Adrenal gland (tissue), 12 donors: Measurements from ENCODE around the gene SCAI. TPM values are rescaled to one million over a fixed set of nuclear protein-coding genes. Genes with fewer than 3 reads are reported as not detected.

Experiments
- DNase-seq, 7 donors: peaks; one replicate each; pipeline ENCODE4 v3.0.0-alpha.2; 2019 to 2020
- H3K27ac ChIP-seq, 5 donors: fragments of 200-600 bp; sonication (generic) in 4 of 5; 1 replicate in 3 of 5; 2 replicates in 2 of 5; pipeline versions ENCODE4 v1.5.1 to v1.8.0; 2016 to 2020; ENCODE audit warnings: mild to moderate bottlenecking in 1 of 5
- H3K27me3 ChIP-seq: fragments of 200-600 bp; 2 replicates; pipeline ENCODE4 v1.8.0; 2021
- H3K36me3 ChIP-seq, 2 donors: fragments of 200-600 bp; replicated peaks in 1 of 2; 1 replicate in 1 of 2; 2 replicates in 1 of 2; pipeline versions ENCODE4 v1.5.1 to v1.8.0; 2018 to 2022
- H3K4me1 ChIP-seq, 2 donors: fragments of 200-600 bp; replicated peaks in 1 of 2; 1 replicate in 1 of 2; 2 replicates in 1 of 2; pipeline versions ENCODE4 v1.5.1 to v1.8.0; 2018 to 2021
- H3K4me3 ChIP-seq, 4 donors: fragments of 200-600 bp; sonication (generic) in 3 of 4; one replicate each; pipeline ENCODE4 v1.5.1; 2016 to 2018
- H3K9me3 ChIP-seq, 3 donors: fragments of 200-600 bp; sonication (generic) in 1 of 3; replicated peaks in 1 of 3; 1 replicate in 2 of 3; 2 replicates in 1 of 3; pipeline versions ENCODE4 v1.5.1 to v1.8.0; 2016 to 2021
- CTCF ChIP-seq, 6 experiments: fragments of 450-650 bp in 4 of 6; fragments of 200-600 bp in 2 of 6; sonication (generic) in 1 of 6; IDR thresholded peaks; 1 replicate in 5 of 6; 2 replicates in 1 of 6; pipeline versions ENCODE4 v1.5.1 to v1.8.0; 2016 to 2021; ENCODE audit warnings: antibody characterized with exemption in 6 of 6, mild to moderate bottlenecking in 2 of 6, moderate library complexity in 1 of 6
- POLR2A ChIP-seq, 2 donors: fragments of 450-650 bp; IDR thresholded peaks; one replicate each; pipeline ENCODE4 v1.6.1; 2017; ENCODE audit warnings: antibody characterized with exemption in 2 of 2, mild to moderate bottlenecking in 2 of 2, moderate library complexity in 1 of 2
- WGBS, 4 donors: extraction: QIAGEN DNeasy Blood & Tissue Kit in 2 of 4; methylation state at CpG; one replicate each; pipeline versions ENCODE4 v1.1.5 to v1.1.7; 2013 to 2017; 5-methylcytosine and 5-hydroxymethylcytosine counted together
- intact Hi-C, 2 donors: fragments of 100-400 bp; cut with DNase I; formaldehyde crosslinking; loops; one replicate each; pipeline versions ENCODE4 v1.14.1 to v1.15.0; 2022 to 2023
- polyA plus RNA-seq, 3 donors: library from polyadenylated mRNA; stranded (reverse); fragments of 200-250 nt in 2 of 3; fragments of 350-450 nt in 1 of 3; fragmentation: Illumina TruSeq in 1 of 3; extraction: RNeasy Lipid Tissue Mini Kit (QIAGEN cat#74804) in 1 of 3; gene quantifications; one replicate each; pipeline ENCODE4 v1.2.3, GENCODE V29; 2013 to 2014
- total RNA-seq, 9 donors: library from RNA; depleted of rRNA in 4 of 9; stranded (reverse); fragments of >200 nt in 4 of 9; fragments of 120-200 nt in 1 of 9; fragmentation: NEBNext Ultra II Directional in 1 of 9; extraction: Animal tissue kit (Norgen Biotek cat#: 25700) in 1 of 9; gene quantifications; one replicate each; pipeline versions ENCODE4 v1.1.0 to v1.2.4, GENCODE V29; 2013 to 2023
- donor health status: healthy with polysubstance abuse.
- donor health status: Bipolar disorder and iron deficiency.
- donor health status: DM: yes; HTN: yes; CAD: no.
- donor health status: DM: no; HTN: no; CAD: no.
- donor health status: DM: no; HTN: no; CAD: no.
- donor health status: DM: yes; HTN: yes; CAD: no.

Gene SCAI
- total and polyA plus RNA-seq, 12 donors, result 1.4 to 19.6 (median 9.2) TPM

DNA sequence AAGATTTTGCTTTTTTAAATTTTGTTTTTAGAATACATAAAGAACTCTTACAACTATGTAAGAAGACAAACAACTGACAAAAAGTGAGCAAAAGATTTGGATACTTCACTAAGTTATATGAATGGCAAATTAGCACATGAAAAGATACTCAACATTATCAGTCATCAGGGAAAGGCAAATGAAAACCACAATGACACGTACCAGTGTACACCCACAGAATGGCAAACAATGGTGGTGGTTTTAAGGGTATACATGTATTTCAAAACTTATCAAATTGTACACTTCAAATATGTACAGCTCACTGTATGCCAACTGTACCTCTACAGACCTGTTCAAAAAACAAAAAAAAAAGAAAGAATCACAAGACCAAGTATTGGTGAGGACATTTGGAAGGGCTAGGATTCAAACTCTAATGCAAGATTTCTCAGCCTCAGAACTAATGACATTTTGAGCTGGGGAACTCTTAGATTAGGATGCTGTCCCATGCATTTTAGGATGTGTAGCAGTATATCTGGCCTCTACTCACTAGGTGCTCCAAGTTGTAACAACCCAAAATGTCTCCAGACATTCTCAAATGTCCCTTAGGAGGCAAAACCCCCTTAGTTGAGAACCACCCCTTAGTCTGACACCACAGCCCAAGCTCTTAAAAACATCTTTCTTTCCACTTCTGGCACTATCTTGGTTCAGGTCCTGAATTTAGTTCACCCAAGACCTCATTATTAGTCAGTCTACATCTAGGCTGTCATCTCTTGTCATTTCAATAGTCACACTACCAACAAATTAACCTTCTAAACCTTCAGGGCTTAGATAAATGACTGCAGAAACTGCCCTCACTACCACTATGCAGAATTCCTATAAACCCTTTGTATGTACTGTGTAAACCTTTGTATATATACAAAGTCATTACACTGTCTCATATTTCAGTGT lies 9.7 kb downstream of the SCAI start:
- H3K4me3 ChIP-seq, result no peak overlapping the region
- DNase-seq, result no peak
- H3K36me3 ChIP-seq, result no peaks in the 10 kb centered on the region
- H3K27me3 ChIP-seq, result no peaks in the 10 kb centered on the region
- TF ChIP-seq CTCF (IDR thresholded peaks at IDR 0.05), result no peak
- no peak for TF ChIP-seq POLR2A (IDR thresholded peaks at IDR 0.05)
- intact Hi-C loops, result no loop called here
- no peaks in the 10 kb centered on the region for H3K9me3 ChIP-seq
- H3K27ac ChIP-seq, result no peak overlapping the region
- 89 to 97% (median 92%) methylated on average over 1 of the region's 1 CpG for WGBS, 4 donors
- peaks cover 0 to 7% of the 10 kb centered on the region in 2 donors for H3K4me1 ChIP-seq

- Histone ChIP-seq H3K27ac (peak overlapping the region in 4 of 5 donors; percentile 27 to 52 (median 45)), H3K4me3 (no peak overlapping the region), H3K27me3 (no peaks in the 10 kb centered on the region), H3K9me3 (no peaks in the 10 kb centered on the region), H3K4me1 (peaks cover 0 to 7% of the 10 kb centered on the region in 2 donors), H3K36me3 (no peaks in the 10 kb centered on the region)
- no peak for DNase-seq
- WGBS, 4 donors, result 53 to 78% (median 66%) methylated on average over 6 of the region's 6 CpGs
- intact Hi-C loops, result no loop called here
- TF ChIP-seq CTCF (IDR thresholded peaks at IDR 0.05) (no peak), POLR2A (IDR thresholded peaks at IDR 0.05) (no peak)
Observed at GRCh38 chr9:125131778-125132177, 11.6 kb downstream of the SCAI start.

DNA sequence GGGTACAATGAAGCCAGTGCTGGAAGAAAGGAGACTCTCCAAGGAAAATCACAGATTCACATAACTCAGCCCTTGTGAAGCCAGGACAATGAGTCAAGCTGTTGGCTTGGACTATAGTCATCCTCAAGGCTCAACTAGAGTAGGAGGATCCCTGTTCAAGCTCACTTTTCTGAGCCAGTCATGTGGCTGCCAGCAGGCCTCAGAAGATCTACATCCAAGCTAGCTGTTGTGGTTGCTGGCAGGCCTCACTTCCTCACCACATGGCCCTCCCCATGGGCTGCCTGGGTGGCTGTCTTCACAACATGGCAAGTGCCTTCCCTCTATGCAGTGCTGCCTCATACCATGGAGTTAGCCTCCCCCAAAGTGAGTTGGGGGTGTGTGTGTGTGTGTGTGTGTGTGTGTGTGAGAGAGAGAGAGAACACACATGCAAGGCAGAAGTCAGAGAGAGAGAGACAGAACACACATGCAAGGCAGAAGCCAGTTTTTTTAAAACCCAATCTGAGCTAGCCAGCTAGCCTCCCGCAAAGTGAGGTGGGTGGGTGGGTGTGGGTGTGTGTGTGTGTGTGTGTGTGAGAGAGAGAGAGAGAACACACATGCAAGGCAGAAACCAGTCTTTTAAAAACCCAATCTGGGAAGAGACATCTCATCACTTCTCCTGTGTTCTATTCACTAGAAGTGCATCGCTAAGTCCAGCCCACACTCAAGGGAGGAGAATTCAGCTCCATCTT lies 17.1 kb downstream of the SCAI start:
- Histone ChIP-seq H3K27me3 (no peaks in the 10 kb centered on the region), H3K9me3 (no peaks in the 10 kb centered on the region), H3K36me3 (no peaks in the 10 kb centered on the region), H3K4me1 (peaks cover 0 to 6% of the 10 kb centered on the region in 2 donors), H3K27ac (peak overlapping the region; percentile 69 to 89 (median 74)), H3K4me3 (no peak overlapping the region)
- intact Hi-C loops, result no loop called here
- WGBS, 4 donors, result 63 to 82% (median 76%) methylated on average over 2 of the region's 2 CpGs
- DNase-seq, result peak; percentile 77 to 96 (median 93)
- no peak for TF ChIP-seq CTCF (IDR thresholded peaks at IDR 0.05)
- peak in 1 of 2 donors; percentile 29 for TF ChIP-seq POLR2A (IDR thresholded peaks at IDR 0.05)

GRCh38 chr9:125125523-125125922 lies 17.8 kb downstream of the SCAI start:
- Histone ChIP-seq H3K27ac (peak overlapping the region; percentile 69 to 89 (median 74)), H3K9me3 (no peaks in the 10 kb centered on the region), H3K36me3 (no peaks in the 10 kb centered on the region), H3K27me3 (no peaks in the 10 kb centered on the region), H3K4me3 (no peak overlapping the region), H3K4me1 (peaks cover 0 to 6% of the 10 kb centered on the region in 2 donors)
- TF ChIP-seq CTCF (IDR thresholded peaks at IDR 0.05) (no peak), POLR2A (IDR thresholded peaks at IDR 0.05) (peak in 1 of 2 donors; percentile 8)
- DNase-seq, result peak in 5 of 7 donors; percentile 37 to 72 (median 48)
- intact Hi-C loops, result no loop called here
- WGBS, 4 donors, result 42 to 48% (median 46%) methylated on average over 7 of the region's 7 CpGs
